Measurements from ENCODE around the gene CAP1. TPM values are rescaled to one million over a fixed set of nuclear protein-coding genes. Genes with fewer than 3 reads are reported as not detected.

Gene CAP1
- total and polyA plus RNA-seq, 9 of the 15 experiments (the other 6 are each of a cell fraction or from before 2014, with no cell fraction given) = 230 to 658 (median 281) TPM

DNA sequence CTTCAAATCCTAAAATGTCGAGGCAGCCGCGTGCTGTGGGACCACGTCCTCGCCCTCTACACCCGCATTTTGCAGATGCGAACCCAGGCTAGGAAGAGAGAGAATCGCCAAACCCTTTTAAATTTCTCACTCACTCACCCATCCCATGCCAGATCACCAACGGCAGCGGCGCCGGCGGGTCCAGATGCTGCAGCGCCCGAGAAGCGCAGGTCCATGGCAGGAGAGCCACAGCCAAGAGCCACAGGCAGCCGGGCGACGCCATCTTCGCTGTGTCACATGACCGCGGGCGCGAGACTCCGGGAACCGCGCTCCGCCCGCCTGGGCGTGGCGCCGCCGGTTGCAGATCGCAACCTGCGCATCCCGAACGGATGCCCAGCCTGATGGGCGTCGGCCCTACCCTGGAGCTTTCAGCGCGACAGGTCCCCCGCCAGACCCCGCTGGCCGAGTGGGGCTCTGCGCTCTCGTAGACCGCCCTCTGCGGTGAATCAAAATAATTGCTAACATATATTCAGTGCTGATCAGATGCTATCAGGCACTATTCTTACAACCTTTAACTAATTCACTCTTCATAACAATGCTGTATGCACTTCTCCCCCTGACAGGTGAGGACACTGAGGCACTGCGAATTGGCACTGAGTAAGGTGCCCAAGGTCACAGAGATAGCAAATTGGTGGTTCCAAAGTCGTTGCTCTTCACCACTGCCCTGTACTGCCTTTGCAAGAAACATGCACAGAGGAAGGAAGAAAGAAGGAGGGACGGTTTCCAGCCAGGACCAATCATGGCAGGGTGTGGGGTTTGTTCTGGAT lies 56.7 kb downstream of the CAP1 start, which contains the start of gene PPT1 (continued):
- TF ChIP-seq, protein P1, sequence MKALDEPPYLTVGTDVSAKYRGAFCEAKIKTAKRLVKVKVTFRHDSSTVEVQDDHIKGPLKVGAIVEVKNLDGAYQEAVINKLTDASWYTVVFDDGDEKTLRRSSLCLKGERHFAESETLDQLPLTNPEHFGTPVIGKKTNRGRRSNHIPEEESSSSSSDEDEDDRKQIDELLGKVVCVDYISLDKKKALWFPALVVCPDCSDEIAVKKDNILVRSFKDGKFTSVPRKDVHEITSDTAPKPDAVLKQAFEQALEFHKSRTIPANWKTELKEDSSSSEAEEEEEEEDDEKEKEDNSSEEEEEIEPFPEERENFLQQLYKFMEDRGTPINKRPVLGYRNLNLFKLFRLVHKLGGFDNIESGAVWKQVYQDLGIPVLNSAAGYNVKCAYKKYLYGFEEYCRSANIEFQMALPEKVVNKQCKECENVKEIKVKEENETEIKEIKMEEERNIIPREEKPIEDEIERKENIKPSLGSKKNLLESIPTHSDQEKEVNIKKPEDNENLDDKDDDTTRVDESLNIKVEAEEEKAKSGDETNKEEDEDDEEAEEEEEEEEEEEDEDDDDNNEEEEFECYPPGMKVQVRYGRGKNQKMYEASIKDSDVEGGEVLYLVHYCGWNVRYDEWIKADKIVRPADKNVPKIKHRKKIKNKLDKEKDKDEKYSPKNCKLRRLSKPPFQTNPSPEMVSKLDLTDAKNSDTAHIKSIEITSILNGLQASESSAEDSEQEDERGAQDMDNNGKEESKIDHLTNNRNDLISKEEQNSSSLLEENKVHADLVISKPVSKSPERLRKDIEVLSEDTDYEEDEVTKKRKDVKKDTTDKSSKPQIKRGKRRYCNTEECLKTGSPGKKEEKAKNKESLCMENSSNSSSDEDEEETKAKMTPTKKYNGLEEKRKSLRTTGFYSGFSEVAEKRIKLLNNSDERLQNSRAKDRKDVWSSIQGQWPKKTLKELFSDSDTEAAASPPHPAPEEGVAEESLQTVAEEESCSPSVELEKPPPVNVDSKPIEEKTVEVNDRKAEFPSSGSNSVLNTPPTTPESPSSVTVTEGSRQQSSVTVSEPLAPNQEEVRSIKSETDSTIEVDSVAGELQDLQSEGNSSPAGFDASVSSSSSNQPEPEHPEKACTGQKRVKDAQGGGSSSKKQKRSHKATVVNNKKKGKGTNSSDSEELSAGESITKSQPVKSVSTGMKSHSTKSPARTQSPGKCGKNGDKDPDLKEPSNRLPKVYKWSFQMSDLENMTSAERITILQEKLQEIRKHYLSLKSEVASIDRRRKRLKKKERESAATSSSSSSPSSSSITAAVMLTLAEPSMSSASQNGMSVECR (CRISPR knock-in tag; IDR thresholded peaks at IDR 0.05) = peak; percentile 94
- TF ChIP-seq ETV6 (IDR thresholded peaks at IDR 0.05; ENCODE audit: borderline replicate concordance in 1 of 2, low read depth in 2 of 2, low read length in 1 of 2) = no peak
- peak; percentile 98; the same call in 1 of the 2 replicates for TF ChIP-seq ETV6 (CRISPR knock-in tag; IDR thresholded peaks at IDR 0.05; ENCODE audit: borderline replicate concordance)
- TF ChIP-seq ZBED1 (IDR thresholded peaks at IDR 0.05) = 0 out of 2 replicates have a peak, but pooled peaks have one; percentile 58
- TF ChIP-seq MIER1 (IDR thresholded peaks at IDR 0.05; ENCODE audit: low read depth) = no peak
- TF ChIP-seq ELF4 (CRISPR knock-in tag; IDR thresholded peaks at IDR 0.05) = 0 out of 2 replicates have a peak, but pooled peaks have one; percentile 26
- TF ChIP-seq, protein P2, sequence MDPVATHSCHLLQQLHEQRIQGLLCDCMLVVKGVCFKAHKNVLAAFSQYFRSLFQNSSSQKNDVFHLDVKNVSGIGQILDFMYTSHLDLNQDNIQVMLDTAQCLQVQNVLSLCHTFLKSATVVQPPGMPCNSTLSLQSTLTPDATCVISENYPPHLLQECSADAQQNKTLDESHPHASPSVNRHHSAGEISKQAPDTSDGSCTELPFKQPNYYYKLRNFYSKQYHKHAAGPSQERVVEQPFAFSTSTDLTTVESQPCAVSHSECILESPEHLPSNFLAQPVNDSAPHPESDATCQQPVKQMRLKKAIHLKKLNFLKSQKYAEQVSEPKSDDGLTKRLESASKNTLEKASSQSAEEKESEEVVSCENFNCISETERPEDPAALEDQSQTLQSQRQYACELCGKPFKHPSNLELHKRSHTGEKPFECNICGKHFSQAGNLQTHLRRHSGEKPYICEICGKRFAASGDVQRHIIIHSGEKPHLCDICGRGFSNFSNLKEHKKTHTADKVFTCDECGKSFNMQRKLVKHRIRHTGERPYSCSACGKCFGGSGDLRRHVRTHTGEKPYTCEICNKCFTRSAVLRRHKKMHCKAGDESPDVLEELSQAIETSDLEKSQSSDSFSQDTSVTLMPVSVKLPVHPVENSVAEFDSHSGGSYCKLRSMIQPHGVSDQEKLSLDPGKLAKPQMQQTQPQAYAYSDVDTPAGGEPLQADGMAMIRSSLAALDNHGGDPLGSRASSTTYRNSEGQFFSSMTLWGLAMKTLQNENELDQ (CRISPR knock-in tag; IDR thresholded peaks at IDR 0.05; ENCODE audit: borderline replicate concordance) = peak; percentile 98
- no peak for TF ChIP-seq TCF3 (CRISPR knock-in tag; IDR thresholded peaks at IDR 0.05)
- peak; percentile 78; the same call in 1 of the 2 replicates for TF ChIP-seq DIDO1 (tag; IDR thresholded peaks at IDR 0.05; ENCODE audit: low read depth)
- peak; percentile 91 for TF ChIP-seq TAF7 (tag; IDR thresholded peaks at IDR 0.05)
- TF ChIP-seq NCOA4 (IDR thresholded peaks at IDR 0.05; ENCODE audit: partially characterized antibody) = no peak
- TF ChIP-seq PURB (CRISPR knock-in tag; IDR thresholded peaks at IDR 0.05; ENCODE audit: low read depth) = no peak
- TF ChIP-seq, protein P3, sequence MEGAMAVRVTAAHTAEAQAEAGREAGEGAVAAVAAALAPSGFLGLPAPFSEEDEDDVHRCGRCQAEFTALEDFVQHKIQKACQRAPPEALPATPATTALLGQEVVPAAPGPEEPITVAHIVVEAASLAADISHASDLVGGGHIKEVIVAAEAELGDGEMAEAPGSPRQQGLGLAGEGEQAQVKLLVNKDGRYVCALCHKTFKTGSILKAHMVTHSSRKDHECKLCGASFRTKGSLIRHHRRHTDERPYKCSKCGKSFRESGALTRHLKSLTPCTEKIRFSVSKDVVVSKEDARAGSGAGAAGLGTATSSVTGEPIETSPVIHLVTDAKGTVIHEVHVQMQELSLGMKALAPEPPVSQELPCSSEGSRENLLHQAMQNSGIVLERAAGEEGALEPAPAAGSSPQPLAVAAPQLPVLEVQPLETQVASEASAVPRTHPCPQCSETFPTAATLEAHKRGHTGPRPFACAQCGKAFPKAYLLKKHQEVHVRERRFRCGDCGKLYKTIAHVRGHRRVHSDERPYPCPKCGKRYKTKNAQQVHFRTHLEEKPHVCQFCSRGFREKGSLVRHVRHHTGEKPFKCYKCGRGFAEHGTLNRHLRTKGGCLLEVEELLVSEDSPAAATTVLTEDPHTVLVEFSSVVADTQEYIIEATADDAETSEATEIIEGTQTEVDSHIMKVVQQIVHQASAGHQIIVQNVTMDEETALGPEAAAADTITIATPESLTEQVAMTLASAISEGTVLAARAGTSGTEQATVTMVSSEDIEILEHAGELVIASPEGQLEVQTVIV (CRISPR knock-in tag; IDR thresholded peaks at IDR 0.05; ENCODE audit: borderline replicate concordance) = no peak
- TF ChIP-seq, protein P4, sequence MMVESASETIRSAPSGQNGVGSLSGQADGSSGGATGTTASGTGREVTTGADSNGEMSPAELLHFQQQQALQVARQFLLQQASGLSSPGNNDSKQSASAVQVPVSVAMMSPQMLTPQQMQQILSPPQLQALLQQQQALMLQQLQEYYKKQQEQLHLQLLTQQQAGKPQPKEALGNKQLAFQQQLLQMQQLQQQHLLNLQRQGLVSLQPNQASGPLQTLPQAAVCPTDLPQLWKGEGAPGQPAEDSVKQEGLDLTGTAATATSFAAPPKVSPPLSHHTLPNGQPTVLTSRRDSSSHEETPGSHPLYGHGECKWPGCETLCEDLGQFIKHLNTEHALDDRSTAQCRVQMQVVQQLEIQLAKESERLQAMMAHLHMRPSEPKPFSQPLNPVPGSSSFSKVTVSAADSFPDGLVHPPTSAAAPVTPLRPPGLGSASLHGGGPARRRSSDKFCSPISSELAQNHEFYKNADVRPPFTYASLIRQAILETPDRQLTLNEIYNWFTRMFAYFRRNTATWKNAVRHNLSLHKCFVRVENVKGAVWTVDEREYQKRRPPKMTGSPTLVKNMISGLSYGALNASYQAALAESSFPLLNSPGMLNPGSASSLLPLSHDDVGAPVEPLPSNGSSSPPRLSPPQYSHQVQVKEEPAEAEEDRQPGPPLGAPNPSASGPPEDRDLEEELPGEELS (CRISPR knock-in tag; IDR thresholded peaks at IDR 0.05; ENCODE audit: borderline replicate concordance) = peak; percentile 99
- TF ChIP-seq KAT7 (CRISPR knock-in tag; IDR thresholded peaks at IDR 0.05; ENCODE audit: borderline replicate concordance) = peak; percentile 99
